ENCODE results near the gene RNF141. TPM values are rescaled to one million over a fixed set of nuclear protein-coding genes. Genes with fewer than 3 reads are reported as not detected.

RNF141 gene
- total and polyA plus RNA-seq, 7 donors: 5.0 to 42.2 (median 16.6) TPM

- WGBS, 3 donors: 98% methylated on average over 4 of the region's 4 CpGs
- H3K36me3 ChIP-seq (ENCODE audit: insufficient read depth in 1 of 2, low read depth in 1 of 2): peaks cover 0 to 4% of the 10 kb centered on the region in 2 donors
- peaks cover 5% of the 10 kb centered on the region for H3K4me1 ChIP-seq
- intact Hi-C loops (cut with DNase I): no loop called here
- no peak overlapping the region for H3K27ac ChIP-seq
- no peak overlapping the region for H3K4me3 ChIP-seq
- TF ChIP-seq CTCF (IDR thresholded peaks at IDR 0.05): no peak
- H3K27me3 ChIP-seq (ENCODE audit: insufficient read depth in 3 of 3, low read length in 2 of 3): no peaks in the 10 kb centered on the region
- ATAC-seq (no peak), DNase-seq (no peak)
- H3K9me3 ChIP-seq: no peaks in the 10 kb centered on the region
Observed at GRCh38 chr11:10496296-10496936, 44.6 kb downstream of the RNF141 start.

- no peaks in the 10 kb centered on the region for H3K27me3 ChIP-seq (ENCODE audit: insufficient read depth in 3 of 3, low read length in 2 of 3)
- TF ChIP-seq CTCF (IDR thresholded peaks at IDR 0.05): no peak
- no peak overlapping the region for H3K4me3 ChIP-seq
- intact Hi-C loops (cut with DNase I): no loop called here
- no peaks in the 10 kb centered on the region for H3K9me3 ChIP-seq
- H3K4me1 ChIP-seq: peaks cover 15% of the 10 kb centered on the region
- WGBS, 3 donors: 96 to 98% (median 96%) methylated on average over 8 of the region's 8 CpGs
- no peak overlapping the region for H3K27ac ChIP-seq
- DNase-seq (no peak), ATAC-seq (no peak)
- peaks cover 0 to 4% of the 10 kb centered on the region in 2 donors for H3K36me3 ChIP-seq (ENCODE audit: insufficient read depth in 1 of 2, low read depth in 1 of 2)
Observed at GRCh38 chr11:10495464-10495786, 45.6 kb downstream of the RNF141 start.

GRCh38 chr11:10494636-10495463, 46.1 kb downstream of the RNF141 start:
- no peaks in the 10 kb centered on the region for H3K9me3 ChIP-seq
- DNase-seq (no peak), ATAC-seq (no peak)
- H3K4me3 ChIP-seq: no peak overlapping the region
- intact Hi-C loops (cut with DNase I): loop anchor here in 1 of 2 donors (5.0 kb wide), 1 partner anchor 88 kb away; no protein-coding TSS in a partner anchor
- no peak overlapping the region for H3K27ac ChIP-seq
- TF ChIP-seq CTCF (IDR thresholded peaks at IDR 0.05): no peak
- H3K27me3 ChIP-seq (ENCODE audit: insufficient read depth in 3 of 3, low read length in 2 of 3): no peaks in the 10 kb centered on the region
- H3K4me1 ChIP-seq: peaks cover 21% of the 10 kb centered on the region
- peaks cover 0 to 4% of the 10 kb centered on the region in 2 donors for H3K36me3 ChIP-seq (ENCODE audit: insufficient read depth in 1 of 2, low read depth in 1 of 2)
- WGBS, 3 donors: 95 to 96% (median 96%) methylated on average over 14 of the region's 14 CpGs

GRCh38 chr11:10493041-10493663, 47.8 kb downstream of the RNF141 start:
- DNase-seq (no peak), ATAC-seq (no peak)
- 95 to 96% (median 95%) methylated on average over 17 to 18 of the region's 18 CpGs for WGBS, 3 donors
- no peak overlapping the region for H3K27ac ChIP-seq
- no peaks in the 10 kb centered on the region for H3K27me3 ChIP-seq (ENCODE audit: insufficient read depth in 3 of 3, low read length in 2 of 3)
- peaks cover 4 to 13% of the 10 kb centered on the region in 2 donors for H3K36me3 ChIP-seq (ENCODE audit: insufficient read depth in 1 of 2, low read depth in 1 of 2)
- intact Hi-C loops (cut with DNase I): loop anchor here in 1 of 2 donors (5.0 kb wide), 1 partner anchor 86 kb away; no protein-coding TSS in a partner anchor
- TF ChIP-seq CTCF (IDR thresholded peaks at IDR 0.05): no peak
- peaks cover 32% of the 10 kb centered on the region for H3K4me1 ChIP-seq
- no peak overlapping the region for H3K4me3 ChIP-seq
- H3K9me3 ChIP-seq: no peaks in the 10 kb centered on the region
